H4 (cell line): ENCODE data around the gene EPGN. TPM values are rescaled to one million over a fixed set of nuclear protein-coding genes. Genes with fewer than 3 reads are reported as not detected.

Source experiments
- DNase-seq: peaks from one replicate; pipeline ENCODE4 v3.0.0-alpha.2; 2015; ENCODE audit warnings: low spot score
- total RNA-seq: library from RNA; depleted of rRNA; stranded (reverse); fragments of >200 nt; shearing (Covaris generic); gene quantifications from 2 replicates; pipeline ENCODE4 v1.2.3, GENCODE V29; 2014; rRNA removed

EPGN gene
- total RNA-seq, result 1.4 and 1.7 TPM in 2 replicates

DNA sequence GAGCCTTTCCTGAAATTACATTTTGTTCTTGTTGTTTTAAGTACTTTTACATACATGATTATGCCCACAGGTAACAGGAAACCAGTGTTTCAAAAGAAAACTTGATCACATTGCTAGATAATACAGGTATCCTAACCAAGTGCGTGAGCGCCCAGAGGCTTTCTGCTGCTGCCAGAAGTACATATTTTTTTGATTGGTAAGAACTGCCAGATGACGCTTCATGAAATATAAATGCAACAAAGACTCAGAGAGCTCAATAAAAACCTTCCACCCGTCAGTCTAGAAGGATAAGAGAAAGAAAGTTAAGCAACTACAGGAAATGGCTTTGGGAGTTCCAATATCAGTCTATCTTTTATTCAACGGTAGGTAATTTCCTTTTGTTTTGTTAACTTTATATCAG is at the start of gene EPGN:
TSS of gene EPGN (plus strand) at position 256 of the 400 bp plus-strand sequence. CDS start at position 320, 64 bp downstream.
- no peak for DNase-seq

DNA sequence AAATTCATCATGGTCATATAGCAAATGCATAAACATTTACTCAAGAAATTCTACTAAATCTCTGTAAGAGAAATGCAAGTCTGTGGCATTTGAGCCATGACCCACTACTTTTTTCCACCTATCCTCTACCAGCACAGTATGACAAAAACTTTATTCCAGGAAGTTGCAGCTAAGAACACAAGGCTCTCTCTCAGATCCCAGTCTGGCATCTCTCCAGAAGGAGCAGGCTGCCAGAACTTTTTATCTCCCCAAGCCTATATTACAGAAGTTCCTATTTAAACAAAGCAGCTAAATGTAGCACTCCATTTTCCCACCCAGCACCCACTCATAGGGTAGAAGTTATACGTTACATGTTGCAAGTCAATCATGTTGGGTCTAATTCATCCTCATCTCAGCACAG is 49.3 kb upstream of the EPGN start:
- DNase-seq, result peak; percentile 43

DNA sequence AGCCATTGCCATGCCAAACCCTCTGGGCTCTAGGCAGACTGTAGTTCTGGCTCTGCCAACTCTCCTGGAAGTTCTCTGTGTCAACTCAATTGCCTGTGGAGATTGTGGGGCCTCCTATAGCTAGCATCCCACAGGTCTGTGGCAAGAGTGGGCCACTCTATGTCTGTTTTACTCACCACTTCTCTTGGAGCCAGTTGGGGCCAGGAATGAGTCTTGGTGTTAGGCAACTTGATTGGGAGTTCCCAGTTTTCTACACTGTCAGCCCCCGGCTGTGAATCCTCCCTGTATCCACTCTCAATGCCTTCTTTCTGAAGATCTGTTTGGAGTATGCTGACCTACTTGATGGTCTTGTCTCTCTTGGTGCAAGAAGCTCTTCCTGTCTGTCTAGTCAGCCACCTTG is 48.2 kb upstream of the EPGN start:
- DNase-seq, result no peak

DNA sequence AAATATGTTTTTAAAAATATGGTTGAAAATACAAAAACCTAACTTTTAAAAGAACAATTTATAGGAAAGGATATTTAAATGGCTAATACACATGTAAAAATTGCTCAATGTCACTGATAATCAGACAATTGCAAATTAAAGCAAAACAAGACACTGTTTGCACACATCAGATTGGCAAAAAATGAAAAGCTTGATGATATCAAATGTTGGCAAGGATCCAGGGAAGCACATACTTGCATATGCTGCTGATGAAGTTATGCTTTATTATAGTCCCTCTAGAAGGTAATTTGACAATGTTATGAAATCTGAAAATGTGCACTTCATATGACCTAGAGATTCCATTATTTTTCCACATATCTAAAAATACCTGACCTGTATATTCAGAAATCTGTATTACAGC is 45.7 kb upstream of the EPGN start:
- DNase-seq, result no peak

- no peak for DNase-seq
Observed at GRCh38 chr4:74263551-74263950, 44.7 kb upstream of the EPGN start.

- DNase-seq, result no peak
Observed at GRCh38 chr4:74266081-74266480, 42.2 kb upstream of the EPGN start.

GRCh38 chr4:74267998-74268606 is 40.2 kb upstream of the EPGN start:
- peak; percentile 64 for DNase-seq

GRCh38 chr4:74268643-74269042 is 39.6 kb upstream of the EPGN start:
- DNase-seq, result no peak

DNA sequence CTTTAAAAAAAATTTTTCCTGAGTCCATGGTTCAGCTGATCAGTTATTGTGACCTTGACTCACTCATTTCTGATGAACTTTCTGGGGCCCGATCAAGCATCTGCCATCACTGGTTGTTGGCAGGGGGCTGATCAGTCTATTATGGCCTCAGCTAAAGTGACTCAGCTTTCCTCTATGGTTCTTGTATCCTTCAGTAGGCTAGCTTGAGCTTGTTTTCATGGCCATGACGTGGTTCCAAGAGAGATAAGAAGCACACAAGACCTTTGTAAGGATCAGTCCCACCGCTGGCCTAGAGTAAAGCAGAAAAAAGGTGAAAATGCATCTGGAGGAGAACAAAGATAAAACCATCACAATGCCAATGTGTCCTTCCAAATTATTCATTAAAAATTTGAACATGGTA is 29.8 kb upstream of the EPGN start:
- DNase-seq, result no peak

GRCh38 chr4:74279716-74280115 is 28.6 kb upstream of the EPGN start:
- no peak for DNase-seq

DNA sequence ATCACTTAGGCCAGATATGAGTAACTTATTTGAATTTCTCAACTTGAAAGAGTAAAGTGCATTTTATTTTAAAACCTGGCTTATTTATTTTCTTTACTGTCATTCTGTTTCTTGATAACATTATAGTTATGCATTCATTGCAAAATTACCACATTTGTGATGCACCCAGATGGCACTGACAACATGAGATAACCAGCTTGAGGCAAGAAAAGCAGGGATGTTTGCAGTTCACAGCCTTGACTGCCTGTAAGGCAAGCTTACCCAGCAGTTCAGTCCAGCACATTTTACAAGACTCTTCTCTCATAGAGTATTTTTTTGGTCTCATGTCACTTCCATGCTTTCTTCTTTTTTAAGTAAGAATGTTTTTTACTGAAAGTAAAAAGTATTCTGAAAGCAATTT is 25.3 kb upstream of the EPGN start:
- no peak for DNase-seq

- DNase-seq, result peak; percentile 56
Observed at GRCh38 chr4:74283614-74284013, 24.7 kb upstream of the EPGN start.

DNA sequence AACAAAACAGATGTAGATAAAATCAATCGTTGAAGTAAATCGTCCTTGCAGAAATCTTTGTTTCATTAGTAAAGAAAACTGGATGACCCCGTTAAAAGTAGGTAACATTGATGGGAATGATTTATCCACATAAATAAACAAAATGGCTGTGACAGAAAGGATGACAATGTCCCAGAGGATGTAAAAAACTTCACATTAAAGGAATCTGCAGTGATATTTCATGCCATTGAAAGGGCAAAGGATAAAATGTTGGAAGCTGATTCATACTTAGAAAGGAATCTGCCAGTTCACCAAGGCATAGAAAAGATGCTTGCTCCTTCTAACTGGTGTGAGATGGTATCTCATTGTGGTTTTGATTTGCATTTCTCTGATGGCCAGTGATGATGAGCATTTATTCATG is 24.2 kb upstream of the EPGN start:
- DNase-seq, result no peak

DNA sequence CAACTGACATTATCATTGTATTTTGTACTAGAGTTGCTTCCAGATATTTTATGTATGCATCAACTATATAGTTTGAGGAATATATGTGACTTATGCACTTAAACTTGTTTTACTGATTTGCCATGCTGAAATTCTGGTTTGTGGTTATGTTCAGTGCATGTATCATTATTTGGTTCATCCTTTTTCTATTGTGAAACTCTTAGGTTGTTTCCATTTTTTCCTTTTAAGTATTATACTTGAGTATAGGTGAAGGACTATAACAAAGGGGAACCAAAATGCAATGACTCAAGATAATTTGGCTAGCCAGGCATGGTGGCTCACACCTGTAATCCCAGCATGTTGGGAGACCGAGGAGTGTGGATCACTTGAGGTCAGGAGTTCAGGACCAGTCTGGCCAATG is 21.1 kb upstream of the EPGN start:
- DNase-seq, result no peak

- no peak for DNase-seq
Observed at GRCh38 chr4:74287791-74288190, 20.5 kb upstream of the EPGN start.

GRCh38 chr4:74291471-74291870 is 16.8 kb upstream of the EPGN start:
- DNase-seq, result no peak

GRCh38 chr4:74292111-74292870 is 16.0 kb upstream of the EPGN start:
- DNase-seq, result no peak

- no peak for DNase-seq
Observed at GRCh38 chr4:74293558-74293957, 14.7 kb upstream of the EPGN start.

GRCh38 chr4:74294681-74295080 is 13.6 kb upstream of the EPGN start:
- DNase-seq, result no peak

DNA sequence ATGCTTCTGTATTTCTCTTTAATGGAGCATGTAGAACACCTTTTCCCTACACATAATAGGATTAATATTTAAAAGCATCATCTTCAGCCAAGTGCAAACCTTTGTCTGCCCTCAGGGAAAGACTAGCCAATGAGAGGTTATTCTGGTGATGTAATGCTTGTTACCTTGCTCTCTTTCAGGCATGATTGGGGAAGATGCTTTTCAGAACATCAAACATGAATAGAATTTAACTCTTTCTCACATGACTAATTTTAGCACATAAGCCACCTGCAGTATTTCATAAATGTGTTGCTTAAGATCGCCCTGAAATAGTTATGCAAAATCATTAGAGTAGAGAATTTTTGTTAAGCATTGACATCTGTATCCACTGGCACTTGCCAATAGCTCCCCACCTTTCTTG is 10.7 kb upstream of the EPGN start:
- no peak for DNase-seq

DNA sequence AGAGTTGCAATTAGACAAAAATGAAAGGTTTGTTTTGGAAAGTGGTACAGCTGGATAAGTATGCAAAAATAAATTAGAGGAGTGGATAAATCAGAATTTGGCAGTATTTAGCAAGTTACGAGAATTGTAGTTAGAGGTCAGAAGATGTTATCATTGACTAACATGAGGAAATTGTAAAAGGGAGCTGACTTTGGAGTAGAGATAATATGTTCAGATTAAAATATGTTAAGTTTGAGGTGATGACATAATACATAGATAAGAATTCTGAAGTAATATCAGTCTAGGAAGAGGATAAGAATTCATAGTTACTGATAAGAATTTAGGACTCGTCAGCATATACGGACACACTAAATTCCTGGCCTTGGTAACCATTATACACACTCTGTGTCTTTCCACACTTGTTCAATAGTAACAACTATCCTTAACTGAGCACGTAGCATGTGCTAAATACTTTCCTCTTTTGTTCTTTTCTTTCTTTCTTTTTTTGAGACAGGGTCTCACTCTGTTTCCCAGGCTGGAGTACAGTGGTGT is 4.1 kb upstream of the EPGN start:
- no peak for DNase-seq

- no peak for DNase-seq
Observed at GRCh38 chr4:74305000-74305399, 3.3 kb upstream of the EPGN start.

DNA sequence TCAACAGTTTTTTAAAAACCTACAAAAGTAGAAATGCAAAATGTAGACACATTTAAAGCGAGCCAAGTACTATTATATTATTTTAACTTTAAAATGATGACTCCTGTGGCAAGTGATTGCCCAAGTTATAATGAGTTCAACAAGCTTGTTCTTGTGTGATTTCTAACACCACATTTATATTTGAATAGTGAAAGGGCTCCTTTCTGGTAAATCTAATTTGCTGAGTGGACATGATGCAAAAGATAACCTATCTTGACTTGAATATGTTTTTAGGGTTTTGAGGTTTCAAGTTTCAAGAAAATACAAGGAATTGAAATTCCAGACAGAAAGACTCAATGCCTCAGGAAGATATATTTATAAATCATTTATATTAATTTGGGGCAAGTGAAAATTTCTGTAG is 1.1 kb upstream of the EPGN start:
- no peak for DNase-seq
